Measurements from ENCODE around the gene CIRBP.

CIRBP gene

DNA sequence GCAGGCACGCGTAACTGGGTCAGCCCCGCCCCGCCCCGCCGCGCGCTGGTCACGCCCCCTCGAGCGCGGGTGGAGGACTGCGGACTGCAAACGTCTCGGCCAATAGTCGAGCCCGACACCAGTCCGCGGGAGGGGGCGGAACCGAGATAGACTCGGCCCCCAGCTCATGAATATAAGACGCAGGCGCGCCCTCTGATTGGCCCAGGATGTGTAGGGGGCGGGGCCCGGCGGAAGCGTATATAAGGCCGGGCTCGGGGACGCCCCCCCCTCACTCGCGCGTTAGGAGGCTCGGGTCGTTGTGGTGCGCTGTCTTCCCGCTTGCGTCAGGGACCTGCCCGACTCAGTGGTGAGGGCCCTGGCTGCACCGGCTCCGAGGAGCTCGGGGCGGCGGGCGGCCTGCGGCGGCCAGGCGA lies at the start of gene CIRBP:
TSS of gene CIRBP (plus strand) at position 268 of the 413 bp plus-strand sequence. CDS start 1,602 bp downstream, outside the sequence.
- DNase-seq, result no peak

DNA sequence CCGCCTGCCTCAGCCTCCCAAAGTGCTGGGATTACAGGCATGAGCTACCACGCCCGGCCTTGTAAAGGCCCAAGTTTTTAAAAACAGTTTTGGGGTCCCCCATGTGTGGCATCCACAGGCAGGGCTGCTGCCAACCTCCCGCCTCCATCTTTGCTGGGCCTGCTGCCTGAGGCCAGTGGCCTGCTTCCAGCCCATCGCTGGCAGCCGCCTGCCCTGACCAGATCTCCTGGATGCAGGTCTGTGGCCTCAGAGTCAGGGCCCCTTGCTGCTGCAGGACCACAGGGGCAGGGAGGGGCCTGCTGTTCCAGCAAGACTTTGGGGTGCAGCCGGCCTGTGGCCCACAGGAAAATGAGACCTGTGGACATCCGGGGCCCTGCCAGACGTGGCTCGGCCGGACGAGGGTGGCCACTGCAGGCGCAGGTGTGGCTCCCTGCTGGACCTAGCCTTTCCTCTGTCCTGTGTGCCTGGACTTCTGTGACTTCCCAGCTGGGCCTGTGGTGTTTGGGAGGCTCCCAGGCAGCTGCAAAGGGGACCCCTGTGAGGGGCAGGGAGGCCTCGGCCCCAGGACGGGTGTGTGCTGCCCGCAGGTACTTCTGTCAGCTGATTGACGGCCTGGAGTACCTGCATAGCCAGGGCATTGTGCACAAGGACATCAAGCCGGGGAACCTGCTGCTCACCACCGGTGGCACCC lies 49.2 kb upstream of the CIRBP start:
- no peak for DNase-seq

DNA sequence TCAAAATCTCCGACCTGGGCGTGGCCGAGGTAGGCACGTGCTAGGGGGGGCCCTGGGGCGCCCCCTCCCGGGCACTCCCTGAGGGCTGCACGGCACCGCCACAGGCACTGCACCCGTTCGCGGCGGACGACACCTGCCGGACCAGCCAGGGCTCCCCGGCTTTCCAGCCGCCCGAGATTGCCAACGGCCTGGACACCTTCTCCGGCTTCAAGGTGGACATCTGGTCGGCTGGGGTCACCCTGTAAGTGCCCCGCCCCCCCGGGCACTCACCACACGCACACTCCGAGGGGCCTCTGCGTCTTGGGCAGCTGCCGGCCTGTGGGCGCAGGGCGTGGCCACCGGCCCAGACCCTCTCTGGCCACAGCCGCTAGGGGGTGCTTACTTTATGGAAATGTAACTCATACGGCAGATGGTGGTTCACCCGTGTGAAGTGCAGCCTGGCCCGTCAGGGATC lies 48.6 kb upstream of the CIRBP start:
- no peak for DNase-seq

DNA sequence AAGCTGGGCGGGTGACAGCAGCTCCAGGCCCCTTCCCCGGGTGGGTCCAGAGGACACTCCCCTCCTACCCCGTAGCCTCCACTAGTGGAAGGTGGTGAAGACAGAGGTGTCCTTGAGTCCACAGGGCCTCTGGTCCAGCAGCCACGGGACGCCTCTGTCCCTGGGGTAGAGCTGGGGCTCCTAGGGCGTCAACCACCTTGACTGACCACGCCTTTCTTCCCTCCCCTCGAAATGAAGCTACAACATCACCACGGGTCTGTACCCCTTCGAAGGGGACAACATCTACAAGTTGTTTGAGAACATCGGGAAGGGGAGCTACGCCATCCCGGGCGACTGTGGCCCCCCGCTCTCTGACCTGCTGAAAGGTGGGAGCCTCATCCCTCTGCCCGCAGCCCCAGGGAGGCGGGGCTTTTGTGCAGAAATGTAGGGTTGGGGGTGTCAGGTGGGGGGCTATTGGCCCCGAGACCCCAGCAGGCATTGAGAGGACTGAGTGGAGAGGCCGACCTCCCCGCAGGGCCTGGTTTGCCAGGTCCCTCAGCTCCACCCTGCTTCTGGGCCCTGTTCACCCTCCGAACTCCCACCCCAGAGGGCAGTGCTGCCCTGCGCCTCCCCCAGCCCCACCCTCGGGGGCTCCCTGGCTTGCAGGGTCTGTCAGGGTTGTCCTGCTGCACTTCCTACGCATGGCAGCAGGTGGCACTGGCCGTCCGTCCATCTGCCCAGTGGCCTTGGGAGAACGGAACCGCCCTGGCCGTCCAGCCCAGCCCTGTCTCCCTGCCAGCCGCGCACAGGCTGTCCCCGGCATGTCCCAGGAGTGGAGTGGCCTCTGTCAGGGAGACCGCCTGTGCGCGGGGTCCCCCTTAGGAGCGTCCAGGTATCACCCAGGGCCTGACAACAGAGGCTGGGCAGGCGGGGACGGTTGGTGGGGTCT lies 47.9 kb upstream of the CIRBP start:
- no peak for DNase-seq

DNA sequence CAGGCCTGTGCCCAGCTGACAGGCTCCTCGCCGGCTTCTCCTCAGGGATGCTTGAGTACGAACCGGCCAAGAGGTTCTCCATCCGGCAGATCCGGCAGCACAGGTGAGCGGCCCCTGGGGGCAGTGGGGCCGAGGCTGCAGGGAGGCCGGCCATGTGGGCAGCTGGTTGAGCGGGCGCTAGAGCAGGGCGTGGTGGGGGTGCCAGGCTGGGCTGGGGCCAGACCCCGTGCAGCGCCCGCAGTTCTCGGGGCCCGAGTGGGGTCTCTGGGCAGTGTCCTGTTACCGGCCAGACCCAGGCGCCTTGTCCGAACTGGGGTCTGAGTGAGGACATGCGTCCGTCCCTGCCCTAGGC lies 47.3 kb upstream of the CIRBP start:
- no peak for DNase-seq

DNA sequence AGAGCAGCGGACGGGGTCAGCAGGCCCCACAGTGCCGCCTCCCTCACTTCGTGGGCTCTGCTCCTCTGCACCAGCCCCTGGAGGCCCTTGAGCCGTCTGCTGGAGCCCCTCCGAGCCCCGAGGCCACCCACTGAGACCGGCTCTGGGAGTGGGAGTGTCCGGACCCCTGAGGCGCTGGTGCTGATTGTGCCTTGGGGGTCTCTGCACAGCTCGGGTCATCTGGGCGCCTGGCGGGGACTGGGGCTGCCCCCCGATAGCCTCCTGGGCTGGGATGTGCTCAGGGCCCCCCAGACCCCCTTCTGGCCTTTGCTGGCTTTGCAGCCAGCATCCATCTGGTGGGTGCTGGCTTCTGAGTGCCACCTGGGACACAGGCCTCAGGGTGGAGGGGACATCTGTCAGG lies 46.7 kb upstream of the CIRBP start:
- no peak for DNase-seq

DNA sequence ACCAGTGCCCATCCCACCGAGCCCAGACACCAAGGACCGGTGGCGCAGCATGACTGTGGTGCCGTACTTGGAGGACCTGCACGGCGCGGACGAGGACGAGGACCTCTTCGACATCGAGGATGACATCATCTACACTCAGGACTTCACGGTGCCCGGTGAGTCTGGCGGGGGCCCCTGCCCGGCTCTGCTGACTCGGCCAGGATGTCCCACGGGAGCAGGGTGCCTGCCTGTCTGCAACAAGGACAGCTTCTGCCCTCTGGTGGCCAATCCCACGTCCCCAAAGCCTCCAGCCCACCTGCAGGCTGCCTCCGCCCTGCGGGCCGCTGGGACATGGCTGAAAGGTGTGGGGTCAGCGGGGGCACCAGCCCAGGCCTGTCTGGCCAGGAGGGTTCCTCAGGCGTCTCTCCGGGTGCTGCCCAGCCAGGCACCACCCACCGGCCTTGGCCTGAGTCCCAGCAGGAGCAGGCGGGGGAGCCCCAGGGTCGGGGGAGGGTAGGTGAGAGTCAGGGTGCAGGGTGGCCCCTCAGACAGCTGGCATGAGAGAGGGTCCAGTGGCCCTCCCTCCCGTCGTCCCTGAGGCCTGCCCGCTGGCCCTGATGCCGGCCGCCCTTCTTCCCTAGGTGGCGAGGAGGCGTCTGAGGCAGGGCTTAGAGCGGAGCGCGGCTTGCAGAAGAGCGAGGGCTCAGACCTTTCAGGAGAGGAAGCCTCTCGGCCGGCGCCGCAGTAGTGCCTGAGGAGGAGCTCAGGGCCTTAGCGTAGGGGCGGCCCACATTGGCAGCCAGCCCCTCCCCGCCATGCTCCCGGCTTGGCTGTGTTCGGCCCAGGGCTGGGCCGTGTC lies 45.9 kb upstream of the CIRBP start:
- no peak for DNase-seq

DNA sequence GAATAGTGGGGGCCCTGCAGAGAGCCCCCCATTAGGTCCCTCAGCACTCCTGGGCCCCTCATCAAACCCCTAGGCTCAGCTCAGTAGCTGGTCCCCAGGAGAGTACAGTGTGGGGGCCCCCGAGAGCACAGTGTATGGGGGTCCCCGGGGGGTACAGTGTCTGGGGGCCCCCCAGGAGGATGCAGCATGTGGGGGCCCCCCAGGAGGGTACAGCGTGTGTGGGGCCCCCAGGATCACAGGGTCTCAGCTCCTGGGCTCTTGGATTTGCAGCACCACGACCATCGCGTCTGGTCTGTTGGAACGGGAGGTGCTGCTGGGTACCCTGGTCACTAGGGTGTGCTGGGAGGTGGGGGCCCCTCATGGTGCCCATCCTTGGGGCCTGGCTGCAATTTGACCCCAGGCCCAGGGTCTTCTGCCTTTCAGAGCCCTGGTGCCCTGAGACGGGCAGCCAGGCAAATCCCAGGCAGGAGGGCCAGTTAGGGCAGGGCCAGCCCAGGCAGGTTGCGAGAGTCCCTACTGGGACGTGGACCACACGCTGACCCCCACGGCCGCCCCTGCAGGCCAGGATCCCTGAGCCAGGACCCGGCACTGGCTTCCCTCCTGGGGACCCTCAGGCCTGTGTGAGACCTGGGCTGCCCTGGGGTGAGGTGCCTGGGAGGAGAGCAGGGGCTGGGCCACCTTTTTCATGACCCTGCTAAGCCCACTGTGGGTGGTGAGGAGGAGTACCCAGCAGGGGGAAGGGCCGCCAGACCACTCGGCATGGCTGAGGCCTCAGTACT lies 44.9 kb upstream of the CIRBP start:
- DNase-seq, result no peak

DNA sequence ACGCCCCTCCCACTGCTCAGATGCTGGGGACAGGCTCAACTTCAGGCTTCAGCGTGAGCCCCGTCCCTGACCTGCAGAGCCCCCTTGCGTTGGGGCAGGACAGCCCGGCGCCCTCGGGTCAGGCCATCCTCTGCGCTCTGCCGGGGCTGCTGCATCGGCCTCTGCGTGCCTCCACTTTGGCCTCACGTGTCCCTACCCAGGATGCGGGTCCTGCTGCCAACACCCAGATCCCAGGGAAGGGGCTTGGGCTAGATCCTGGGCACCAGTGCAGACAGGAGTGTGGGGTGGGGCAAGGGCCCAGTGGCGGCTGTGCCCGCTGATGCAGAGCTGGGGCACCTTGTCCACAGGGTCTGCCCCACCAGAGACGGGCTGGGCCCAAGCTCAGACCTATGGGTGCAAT lies 44.3 kb upstream of the CIRBP start:
- no peak for DNase-seq

DNA sequence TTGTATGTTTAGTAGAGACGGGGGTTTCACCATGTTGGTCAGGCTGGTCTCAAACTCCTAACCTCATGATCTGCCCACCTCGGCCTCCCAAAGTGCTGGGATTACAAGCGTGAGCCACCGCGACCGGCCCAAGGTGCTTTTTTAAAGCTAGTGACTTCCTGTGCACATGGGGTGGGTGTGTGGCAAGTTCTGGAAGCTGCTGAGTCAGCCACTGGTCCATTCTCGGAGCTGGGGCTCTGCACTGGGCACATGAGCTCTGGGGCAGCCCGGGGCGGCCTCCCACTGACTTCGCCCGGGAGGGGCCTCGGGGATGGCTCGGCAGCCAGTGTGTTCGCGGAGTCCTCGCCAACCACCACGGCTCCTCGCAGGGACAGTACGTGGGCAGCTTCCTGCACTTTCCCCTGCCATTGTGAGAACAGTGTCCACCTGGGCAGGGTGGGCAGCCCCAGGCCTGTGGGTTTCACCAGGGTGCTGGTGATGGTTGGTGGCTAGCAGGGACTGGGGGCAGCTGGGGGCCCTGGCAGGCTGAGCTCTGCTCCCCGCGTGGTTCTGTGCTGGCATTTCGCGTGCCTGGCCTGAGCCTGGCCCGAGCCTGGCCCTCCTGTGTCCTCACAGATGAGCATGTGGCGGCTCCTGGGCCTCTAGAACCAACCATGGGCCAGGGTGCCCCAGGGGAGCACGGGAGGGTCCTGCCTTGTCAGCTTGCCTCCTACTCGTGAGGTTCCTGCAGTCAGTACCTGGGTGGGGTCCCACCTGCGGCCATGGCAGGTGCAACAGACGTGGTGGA lies 43.5 kb upstream of the CIRBP start:
- DNase-seq, result no peak

DNA sequence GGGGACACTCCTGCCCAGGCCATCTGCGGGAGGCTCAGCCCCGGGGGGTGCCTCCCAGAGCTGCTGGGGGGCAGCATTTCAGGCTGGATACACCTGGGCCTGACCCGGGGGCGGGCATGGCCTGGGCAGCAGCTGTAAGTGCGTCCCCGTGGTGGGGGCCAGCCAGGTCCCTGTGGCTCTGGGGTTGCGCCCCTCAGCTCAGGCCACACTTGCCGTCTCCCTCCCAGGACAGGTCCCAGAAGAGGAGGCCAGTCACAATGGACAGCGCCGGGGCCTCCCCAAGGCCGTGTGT lies 43.0 kb upstream of the CIRBP start:
- no peak for DNase-seq

DNA sequence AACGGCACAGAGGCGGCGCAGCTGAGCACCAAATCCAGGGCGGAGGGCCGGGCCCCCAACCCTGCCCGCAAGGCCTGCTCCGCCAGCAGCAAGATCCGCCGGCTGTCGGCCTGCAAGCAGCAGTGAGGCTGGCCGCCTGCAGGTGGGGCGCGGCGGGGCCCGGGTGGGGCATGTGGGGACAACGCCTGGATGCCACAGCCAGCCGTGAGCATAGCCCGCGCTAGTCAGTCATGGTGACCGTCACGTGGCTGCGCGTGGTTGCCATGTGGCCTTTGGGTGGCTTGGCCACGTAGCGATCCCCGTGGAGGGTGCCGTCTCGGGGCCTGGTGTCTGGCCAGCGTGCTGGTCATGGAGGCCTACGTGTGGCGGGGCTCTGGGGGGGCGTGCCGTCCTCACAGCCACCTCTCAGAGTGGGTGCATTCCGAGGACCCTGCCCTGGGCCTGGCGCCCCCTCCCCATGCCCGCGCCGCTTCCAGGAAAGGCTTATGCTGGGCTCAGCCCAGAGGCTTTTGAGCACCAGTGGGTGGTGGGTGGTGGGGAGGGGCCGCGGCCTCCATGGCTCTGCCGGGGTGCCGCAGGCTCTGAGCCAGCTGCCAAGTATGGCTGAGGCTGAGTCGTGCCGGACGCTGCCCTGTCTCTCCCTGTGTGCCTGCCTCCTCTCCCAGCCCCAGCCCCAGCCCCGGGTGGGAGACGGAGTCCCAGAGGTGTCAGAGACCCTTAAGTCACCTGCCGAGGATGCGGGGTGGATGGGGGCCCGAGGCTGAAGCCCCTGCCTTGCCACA lies 42.4 kb upstream of the CIRBP start:
- no peak for DNase-seq

DNA sequence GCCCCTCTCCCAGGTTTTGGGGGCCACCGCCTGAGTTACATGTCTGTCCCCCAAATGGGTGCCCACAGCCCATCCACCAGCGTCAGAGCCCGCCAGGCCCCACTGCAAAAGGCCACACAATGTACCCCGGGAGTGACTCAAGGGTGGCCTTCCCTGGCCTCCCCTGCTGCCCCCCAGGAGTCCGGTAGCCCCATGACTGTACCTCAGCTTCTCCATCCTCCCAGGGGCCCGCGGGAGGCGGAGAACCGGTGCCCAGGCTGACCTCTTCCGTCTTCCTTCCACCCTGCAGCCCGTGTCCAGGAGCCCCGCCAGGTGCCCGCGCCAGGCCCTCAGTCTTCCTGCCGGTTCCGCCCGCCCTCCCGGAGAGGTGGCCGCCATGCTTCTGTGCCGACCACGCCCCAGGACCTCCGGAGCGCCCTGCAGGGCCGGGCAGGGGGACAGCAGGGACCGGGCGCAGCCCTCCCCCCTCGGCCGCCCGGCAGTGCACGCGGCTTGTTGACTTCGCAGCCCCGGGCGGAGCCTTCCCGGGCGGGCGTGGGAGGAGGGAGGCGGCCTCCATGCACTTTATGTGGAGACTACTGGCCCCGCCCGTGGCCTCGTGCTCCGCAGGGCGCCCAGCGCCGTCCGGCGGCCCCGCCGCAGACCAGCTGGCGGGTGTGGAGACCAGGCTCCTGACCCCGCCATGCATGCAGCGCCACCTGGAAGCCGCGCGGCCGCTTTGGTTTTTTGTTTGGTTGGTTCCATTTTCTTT lies 41.7 kb upstream of the CIRBP start:
- no peak for DNase-seq

DNA sequence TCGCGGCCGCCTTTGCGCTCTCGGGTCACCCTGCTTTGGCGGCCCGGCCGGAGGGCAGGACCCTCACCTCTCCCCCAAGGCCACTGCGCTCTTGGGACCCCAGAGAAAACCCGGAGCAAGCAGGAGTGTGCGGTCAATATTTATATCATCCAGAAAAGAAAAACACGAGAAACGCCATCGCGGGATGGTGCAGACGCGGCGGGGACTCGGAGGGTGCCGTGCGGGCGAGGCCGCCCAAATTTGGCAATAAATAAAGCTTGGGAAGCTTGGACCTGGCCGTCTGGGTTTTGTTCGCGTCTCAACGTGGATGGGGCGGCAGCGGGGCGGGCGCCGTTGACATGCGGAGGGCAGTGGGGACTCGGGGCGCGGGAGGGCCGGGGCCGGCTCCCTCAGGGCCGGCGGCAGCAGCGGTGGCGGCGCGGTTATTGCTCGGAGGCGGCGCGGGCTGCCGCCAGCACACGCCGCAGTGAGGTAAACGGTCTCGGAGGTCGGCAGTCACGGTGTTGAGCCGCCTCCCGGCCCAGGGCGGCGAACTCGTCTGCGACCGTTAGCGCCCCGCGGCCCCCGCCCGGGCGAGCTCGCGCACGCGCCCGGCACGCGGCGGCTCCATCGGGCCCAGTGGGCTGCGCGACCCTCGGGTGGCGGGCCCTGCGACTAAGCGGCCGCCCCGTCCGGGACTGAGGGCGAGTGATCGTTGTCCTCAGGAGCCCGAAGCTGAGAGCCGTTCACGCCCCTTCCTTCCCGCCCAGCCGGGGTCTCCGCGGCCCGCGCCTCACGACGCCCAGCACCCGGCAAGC lies 40.8 kb upstream of the CIRBP start:
- DNase-seq, result no peak

DNA sequence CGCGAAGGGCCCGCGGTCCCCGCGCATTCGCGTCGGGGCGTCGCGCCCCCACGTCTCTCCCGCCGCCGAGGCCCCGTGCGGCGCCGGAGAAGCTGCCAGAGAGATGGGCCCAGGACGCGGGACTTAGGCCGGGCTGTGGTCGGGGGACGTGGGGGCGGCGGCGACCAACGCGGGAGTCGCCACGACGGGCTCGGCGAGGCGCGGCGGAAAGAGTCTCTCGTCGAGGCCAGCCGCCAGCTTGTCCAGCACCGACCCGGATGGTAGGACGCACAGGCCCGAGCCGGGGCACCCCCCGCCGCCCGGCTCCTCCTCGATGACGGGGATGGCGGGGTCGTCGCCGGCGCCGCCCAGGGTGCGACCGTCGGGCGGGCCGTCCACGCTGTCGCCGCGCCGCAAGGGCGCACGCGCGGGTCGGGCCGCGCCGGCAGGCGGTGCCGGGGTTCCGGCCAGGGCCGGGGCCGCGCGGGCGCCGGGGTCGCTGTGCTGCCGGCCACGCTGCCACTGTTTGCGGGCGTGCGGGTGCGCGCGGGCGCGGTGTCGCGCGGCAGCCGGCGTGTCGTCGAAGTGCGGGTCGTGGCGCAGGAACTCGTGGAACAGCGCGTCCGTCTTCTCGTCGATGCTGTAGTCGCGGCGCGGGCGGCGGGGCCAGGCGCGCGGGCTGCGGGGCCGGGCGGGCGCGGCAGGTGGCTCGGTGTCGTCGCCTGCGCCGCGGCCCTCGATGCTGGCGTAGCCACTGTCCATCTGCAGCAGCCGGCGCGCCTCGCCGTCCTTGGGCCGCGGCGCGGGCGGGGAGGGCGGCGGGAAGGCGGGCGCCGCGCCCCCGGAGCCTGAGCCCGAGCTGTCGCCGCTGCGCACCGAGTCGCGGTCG lies 39.8 kb upstream of the CIRBP start:
- DNase-seq, result no peak

DNA sequence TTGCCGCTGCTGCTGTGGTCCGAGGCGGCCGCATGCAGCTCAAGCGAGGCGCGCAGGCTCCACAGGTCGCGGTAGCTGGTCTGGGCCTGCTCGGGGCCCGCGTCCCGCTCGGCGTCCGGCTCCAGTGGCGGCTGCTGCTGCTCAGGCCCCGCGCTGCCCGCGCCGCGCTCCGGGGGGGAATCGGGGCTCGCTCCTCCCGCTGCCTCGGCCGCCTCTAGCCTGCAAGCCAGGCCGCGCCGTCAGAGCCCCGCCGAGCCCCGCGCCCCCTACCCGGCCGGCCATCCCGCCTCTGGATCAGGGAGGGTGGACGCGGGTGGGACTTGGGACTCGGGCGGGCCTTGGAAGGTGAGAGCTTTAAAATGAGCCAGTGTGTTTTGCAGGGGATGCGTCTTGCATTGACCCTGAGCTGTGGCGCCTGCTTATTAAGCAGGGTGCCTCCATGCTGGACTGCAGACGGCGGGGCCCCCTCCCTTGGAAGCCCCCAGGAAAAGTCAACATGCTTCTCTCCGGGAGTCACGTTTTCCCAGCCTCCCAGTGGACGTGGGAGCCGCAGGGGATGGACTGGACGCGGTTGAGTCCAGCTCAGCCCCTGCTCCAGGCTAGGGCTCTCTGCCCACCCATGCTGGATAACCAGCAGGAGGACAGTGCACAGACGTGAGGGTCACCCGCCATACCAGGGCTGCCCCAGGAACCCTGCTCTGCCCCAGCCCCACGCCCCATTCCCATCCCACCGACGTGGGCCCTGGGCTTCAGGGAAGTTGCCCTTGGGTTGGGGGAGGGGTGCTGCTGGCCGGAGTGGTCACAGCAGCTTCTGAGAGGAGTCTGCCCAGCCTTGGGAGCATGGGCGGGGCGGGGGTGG lies 39.0 kb upstream of the CIRBP start:
- no peak for DNase-seq

DNA sequence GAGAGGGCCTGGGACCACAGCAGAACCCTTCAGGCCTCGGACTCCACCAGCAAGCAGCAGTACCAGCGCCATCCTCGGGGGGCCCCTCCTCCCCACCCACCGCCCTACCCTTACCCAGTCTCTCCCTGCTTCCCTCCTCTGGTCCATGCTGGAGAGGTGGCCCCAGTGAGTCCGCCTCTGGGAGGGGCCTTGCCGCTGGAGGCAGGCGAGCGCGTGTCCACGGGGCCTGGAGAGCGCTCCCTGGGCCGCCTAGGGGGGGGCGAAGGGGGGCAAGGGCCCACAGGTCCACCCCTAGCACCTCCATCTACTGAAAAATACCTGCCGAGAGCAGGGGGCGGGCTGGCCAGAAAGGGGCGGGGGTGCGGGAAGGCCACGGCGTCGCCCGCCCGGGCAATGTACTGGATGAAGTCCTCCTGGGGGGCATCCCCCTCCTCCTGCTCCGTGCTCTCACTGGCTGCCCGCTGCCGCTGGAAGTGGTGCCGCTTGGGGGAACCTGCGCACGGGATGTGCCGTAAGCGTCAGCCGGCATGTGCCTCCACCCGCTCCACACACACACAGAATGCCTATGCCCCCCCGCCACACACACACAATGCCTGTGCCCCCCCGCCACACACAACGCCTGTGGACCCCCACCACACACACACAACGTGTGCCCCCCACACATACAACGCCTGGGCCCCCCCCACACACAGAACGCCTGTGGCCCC lies 38.2 kb upstream of the CIRBP start:
- DNase-seq, result no peak
